SK-N-SH (cell line): ENCODE results near the gene PLA2G4C.

Experiments used
- EP300 ChIP-seq, 2 experiments: IDR thresholded peaks; 2 replicates each; pipeline versions ENCODE4 v1.4.0 to v1.6.1; 2012; ENCODE audit warnings: borderline replicate concordance in 1 of 2, low read depth in 1 of 2, low read length in 1 of 2
- EZH2phosphoT487 ChIP-seq: fragments of 200-600 bp; sonication (generic); IDR thresholded peaks from 2 replicates; pipeline ENCODE4 v1.6.1; 2017; ENCODE audit warnings: low read depth, mixed run types, mild to moderate bottlenecking, antibody characterized with exemption, moderate library complexity, borderline replicate concordance
- FOSL2 ChIP-seq: IDR thresholded peaks from 2 replicates; pipeline ENCODE4 v1.4.0; 2012; ENCODE audit warnings: low read depth, mild to moderate bottlenecking, moderate library complexity, borderline replicate concordance
- NFIC ChIP-seq: IDR thresholded peaks from 2 replicates; pipeline ENCODE4 v1.4.0; 2012; ENCODE audit warnings: borderline replicate concordance
- POLR2AphosphoS5 ChIP-seq: IDR thresholded peaks from 2 replicates; pipeline ENCODE4 v1.6.1; 2012; ENCODE audit warnings: low read depth, low read length
- RAD21 ChIP-seq: IDR thresholded peaks from 2 replicates; pipeline ENCODE4 v1.6.1; 2012; ENCODE audit warnings: mild to moderate bottlenecking, low read length
- RCOR1 ChIP-seq: fragments of 150-350 bp; IDR thresholded peaks from 2 replicates; pipeline ENCODE4 v1.6.1; 2017; ENCODE audit warnings: antibody characterized with exemption, low read length
- SIN3A ChIP-seq: IDR thresholded peaks from 2 replicates; pipeline ENCODE4 v1.6.1; 2012; ENCODE audit warnings: low read depth, mild to moderate bottlenecking, low read length, moderate library complexity, borderline replicate concordance
- TF ChIP-seq, protein P1 (sequence below): fragments of 200-600 bp; sonication (generic); IDR thresholded peaks from 2 replicates; pipeline ENCODE4 v1.6.1; 2017; ENCODE audit warnings: antibody characterized with exemption, mild to moderate bottlenecking, moderate library complexity
- TF ChIP-seq, protein P2 (sequence below): IDR thresholded peaks from 2 replicates; pipeline ENCODE4; 2012
- TF ChIP-seq, protein P3 (sequence below): IDR thresholded peaks from 2 replicates; pipeline ENCODE4 v1.4.0; 2012; ENCODE audit warnings: low read depth, borderline replicate concordance

DNA sequence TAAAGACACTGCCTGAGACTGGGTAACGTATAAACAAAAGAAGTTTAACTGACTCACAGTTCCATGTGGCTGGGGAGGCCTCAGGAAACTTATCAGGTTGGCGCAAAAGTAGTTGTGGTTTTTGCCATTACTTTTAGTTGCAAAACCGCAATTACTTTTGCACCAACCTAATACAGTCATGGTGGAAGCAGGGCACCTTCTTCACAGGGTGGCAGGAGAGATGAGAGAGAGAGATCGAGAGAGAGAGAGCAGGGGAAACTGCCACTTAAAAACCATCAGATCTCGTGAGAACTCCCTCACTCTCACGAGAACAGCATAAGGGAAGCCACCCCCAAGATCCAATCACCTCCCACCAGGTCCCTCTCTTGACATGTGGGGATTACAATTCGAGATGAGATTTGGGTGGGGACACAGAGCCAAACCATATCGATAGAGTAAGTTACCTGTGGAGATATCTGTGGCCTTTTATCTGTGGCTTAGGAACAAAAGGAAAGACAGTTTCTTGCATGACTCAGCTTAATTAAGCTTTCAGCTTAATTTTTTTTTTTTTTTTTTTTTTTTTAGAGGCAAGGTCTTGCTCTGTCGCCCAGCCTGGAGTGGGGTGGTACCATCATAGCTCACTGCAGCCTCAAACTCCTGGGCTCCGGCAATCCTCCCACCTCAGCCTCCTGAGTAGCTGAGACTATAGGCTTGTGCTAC lies 59.1 kb downstream of the PLA2G4C start:
- TF ChIP-seq, protein P1, sequence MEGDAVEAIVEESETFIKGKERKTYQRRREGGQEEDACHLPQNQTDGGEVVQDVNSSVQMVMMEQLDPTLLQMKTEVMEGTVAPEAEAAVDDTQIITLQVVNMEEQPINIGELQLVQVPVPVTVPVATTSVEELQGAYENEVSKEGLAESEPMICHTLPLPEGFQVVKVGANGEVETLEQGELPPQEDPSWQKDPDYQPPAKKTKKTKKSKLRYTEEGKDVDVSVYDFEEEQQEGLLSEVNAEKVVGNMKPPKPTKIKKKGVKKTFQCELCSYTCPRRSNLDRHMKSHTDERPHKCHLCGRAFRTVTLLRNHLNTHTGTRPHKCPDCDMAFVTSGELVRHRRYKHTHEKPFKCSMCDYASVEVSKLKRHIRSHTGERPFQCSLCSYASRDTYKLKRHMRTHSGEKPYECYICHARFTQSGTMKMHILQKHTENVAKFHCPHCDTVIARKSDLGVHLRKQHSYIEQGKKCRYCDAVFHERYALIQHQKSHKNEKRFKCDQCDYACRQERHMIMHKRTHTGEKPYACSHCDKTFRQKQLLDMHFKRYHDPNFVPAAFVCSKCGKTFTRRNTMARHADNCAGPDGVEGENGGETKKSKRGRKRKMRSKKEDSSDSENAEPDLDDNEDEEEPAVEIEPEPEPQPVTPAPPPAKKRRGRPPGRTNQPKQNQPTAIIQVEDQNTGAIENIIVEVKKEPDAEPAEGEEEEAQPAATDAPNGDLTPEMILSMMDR = no peak
- TF ChIP-seq EP300 (IDR thresholded peaks at IDR 0.05; ENCODE audit: borderline replicate concordance in 1 of 2, low read depth in 1 of 2, low read length in 1 of 2) = no peak
- no peak for TF ChIP-seq RAD21
- no peak for TF ChIP-seq FOSL2
- TF ChIP-seq RCOR1 = no peak
- TF ChIP-seq POLR2AphosphoS5 = no peak
- no peak for TF ChIP-seq EZH2phosphoT487
- no peak for TF ChIP-seq SIN3A
- TF ChIP-seq, protein P2, sequence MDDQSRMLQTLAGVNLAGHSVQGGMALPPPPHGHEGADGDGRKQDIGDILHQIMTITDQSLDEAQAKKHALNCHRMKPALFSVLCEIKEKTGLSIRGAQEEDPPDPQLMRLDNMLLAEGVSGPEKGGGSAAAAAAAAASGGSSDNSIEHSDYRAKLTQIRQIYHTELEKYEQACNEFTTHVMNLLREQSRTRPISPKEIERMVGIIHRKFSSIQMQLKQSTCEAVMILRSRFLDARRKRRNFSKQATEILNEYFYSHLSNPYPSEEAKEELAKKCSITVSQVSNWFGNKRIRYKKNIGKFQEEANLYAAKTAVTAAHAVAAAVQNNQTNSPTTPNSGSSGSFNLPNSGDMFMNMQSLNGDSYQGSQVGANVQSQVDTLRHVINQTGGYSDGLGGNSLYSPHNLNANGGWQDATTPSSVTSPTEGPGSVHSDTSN = no peak
- no peak for TF ChIP-seq NFIC
- TF ChIP-seq, protein P3, sequence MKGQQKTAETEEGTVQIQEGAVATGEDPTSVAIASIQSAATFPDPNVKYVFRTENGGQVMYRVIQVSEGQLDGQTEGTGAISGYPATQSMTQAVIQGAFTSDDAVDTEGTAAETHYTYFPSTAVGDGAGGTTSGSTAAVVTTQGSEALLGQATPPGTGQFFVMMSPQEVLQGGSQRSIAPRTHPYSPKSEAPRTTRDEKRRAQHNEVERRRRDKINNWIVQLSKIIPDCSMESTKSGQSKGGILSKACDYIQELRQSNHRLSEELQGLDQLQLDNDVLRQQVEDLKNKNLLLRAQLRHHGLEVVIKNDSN = no peak
